GM18511 (cell line): ENCODE measurements around the gene TMEM247.
"Not testable (repeated sequence)": the region's sequence is repeated elsewhere in the genome, so short reads cannot be mapped to it uniquely, and the experiment has no call there.

Source experiments
- ATAC-seq: cut with Tn5 transposase; IDR thresholded peaks from one replicate; pipeline ENCODE4 v1.9.1; 2021; ENCODE audit warnings: mild to moderate bottlenecking, moderate library complexity; ENCODE audit not compliant: unreplicated experiment

The TMEM247 gene

DNA sequence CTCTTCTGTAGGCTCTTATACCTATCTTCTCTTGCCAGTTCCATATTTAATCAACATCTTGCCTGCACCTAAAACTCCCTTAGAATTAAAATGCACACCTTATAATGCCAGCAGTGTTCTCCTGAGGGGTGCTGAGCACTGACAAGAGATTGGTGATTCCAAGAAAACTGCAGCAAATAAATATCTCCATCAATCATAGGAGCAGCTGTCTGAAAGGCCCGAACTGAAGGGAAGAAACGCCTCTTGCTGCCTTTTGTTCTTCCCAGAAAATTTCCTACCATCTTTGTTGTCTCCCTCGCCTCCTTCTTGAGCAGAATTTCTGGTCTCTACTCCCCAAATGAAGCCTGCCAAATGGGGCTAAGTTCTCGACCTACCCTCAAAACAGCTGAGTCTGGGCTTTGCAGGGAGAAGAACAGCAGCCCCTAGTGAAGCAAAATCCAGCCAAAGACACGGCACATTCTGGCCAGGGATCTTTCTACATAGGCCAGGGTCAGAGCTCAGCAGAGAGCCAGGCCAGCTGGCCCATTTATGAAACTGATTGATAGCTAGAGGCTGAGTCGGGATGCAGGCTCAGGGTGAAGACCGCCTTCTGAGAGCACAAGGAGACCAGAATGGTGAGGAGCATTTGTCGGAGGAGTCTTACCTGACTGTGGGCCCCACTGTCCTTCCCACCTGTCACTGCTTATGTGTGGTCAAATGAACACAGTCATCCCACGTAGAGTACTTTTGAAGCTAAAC, 20.4 kb upstream of the TMEM247 start:
- no peak for ATAC-seq

DNA sequence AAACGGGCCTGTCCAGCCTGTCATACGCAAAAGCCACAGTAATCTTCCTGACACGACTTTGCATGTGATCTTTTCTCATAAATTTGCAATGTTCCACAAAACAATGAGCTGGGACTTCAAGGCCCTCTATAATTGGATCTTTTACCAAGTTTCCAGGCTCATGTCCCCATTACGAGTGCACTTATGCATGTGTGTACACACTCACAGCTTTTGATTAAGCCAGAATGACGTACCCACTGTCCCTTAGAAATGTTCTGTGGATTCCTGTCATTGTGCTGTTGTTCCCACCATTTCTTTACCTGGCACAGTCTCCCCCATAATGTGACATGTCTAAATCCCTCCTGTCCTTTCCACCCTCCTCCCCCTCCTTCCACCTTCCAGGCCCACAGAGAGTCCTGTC, 19.7 kb upstream of the TMEM247 start:
- ATAC-seq = no peak

DNA sequence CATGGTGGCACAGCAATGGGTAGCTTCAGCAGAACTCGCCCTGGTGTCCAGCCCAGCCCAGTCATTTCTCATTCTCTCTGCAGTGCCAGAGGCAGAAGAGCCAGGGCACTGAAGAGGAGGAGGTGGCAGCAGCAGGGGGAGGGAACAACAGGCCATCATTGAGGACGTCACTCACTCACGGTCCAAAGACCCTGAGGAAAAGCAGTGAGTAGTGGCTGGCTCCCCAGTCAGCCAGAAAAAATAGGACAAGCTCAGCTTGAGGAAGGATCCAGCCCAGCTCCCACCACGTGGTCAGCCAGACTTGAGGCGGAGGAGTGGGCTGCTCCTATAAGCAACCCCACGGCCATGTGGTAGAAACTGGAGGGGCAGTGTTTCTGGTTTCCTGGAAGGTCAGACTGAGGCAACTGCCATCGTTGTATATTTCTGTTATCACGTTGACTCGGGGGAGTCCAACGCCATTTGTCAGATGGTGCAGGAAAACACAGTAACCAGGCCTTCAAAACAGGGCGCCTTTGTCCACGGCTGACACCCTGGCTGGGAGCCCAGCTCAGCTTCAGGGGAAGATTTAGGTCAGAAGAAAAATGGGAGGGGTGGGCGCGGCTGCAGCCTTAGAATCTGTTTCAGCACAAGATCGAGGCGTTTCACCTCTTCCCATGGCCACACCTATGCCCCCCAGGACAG, 19.0 kb upstream of the TMEM247 start:
- no peak for ATAC-seq

DNA sequence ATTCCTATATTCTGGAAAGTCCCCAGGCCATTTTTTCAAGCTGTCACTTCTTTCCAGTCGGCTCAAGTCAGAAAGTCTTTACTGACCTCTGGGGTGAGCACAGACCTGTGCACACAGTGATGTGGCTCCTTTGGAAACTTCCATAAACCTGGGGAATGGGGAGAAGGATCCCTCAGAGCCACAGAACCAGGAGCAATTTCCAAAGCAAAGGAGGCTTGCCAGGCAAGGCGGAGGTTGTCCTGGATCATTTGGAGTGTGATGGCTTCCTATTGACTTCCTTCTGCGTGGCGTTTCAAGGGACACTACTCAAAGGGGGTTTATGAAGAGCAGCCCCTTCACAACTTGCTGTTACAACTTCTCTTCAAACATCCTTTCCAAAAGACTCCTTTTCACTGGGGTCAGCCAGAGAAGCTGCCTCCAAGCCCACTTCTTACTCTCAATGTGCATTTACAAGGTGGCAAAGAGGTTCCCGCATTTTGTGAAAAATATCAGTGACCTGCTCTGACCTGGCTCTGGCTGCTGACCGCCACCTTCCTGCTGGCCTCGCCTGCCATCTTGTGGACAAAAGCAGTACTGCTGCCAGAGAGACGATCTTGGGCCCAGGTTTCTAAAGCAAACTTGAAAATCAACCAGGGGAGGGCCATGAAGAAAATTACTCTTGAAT, 18.2 kb upstream of the TMEM247 start:
- peak; percentile 78 for ATAC-seq

DNA sequence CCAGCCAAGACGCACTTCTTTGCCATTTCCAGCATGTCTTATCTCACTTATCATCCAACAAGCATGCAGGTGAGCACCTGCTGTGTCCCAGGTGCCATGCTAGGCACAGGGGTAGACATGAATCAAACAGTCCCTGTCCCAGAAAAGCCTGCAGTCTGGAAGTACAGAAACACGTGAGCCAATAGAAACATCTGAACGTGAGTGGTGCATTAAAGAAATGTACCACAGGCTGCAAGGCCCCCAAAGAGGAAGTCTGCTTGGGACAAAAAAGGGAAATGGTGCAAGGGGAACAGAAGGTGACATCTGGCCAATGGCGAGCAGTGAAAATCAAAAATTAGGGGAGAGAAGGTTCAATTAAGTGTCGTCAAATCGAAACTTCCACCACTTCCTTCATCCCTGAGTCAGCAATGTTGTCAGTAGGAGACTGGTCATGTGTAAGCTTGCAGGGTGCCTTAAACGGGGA, 17.6 kb upstream of the TMEM247 start:
- ATAC-seq = peak; percentile 55

DNA sequence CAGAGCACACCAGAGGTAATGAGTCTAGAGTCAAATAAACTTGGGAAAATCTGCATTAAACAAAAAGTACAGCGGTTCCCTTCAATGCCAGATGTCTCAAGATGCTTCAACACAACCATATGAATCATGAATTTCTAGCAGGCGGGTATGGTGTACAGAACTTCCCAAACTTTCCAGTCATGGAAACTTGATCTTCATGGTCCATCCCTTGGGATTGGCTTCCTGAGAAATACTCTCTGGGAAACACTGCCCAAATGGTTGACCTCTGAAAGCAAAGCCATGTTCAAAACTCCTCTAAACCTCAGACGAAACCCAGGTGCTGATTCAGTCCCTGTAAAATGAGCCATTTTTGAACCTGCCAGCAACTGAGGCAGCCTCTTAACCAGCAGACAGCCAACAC, 16.4 kb upstream of the TMEM247 start:
- no peak for ATAC-seq

DNA sequence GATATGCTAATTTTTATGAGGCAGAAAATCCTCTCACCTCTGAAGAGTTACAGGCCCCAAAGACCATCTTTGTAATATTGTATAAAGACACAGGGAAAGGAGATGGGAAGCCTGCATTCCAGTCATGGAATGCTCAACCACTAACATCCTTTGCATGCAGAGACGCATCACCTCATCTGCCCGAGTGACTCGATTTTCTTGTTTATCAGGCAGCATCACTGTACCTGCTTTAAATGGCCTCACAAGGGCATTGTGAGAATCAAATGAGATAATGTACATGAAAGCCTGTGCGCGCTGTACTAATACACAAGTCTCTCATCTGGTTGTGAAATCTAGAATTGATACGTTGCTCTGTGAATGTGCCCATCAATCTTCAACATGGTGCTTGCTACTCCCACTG, 10.2 kb upstream of the TMEM247 start:
- no peak for ATAC-seq

DNA sequence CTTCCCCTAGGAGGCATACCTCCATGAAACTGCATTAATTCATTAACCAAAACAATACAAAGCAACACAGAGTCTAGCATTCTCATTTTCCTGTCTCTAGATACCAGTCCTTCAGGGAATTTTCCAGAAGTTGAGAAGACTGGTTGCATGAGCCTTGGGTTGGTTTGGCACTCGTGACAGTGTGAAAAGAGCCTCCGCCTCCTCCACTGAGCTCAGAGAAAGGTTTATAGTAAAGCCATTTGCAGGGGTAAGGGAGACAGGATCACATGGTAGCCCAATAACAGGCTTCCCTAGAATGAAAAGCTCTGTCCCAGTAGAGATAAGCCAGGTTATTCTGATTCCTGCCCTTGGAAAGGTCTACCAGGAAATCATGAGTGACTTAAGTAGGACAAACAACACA, 9.7 kb upstream of the TMEM247 start:
- ATAC-seq = no peak

DNA sequence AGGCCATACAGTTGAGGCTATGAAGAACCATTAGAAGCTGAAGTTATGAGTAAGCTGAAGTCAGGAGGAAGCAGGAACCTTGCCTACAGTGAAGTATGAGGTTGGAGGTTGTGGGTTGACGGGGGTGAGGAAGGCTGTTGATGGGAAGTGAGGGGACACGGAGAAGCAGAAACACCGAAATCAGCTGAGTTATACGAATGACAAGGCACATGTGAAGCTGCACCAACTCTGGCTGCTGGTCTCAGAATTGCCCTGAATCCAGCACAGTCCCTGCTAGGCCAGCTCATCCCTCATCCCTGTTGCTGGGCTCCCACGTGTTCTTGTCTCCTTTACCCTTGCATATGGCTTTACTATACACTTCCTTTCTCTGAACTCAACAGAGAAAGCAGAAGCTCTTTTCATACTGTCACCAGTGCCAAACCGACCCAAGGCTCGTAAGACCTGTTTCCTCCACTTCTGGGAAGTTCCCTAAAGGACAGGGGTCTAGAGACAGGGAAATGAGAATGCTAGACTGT, 9.2 kb upstream of the TMEM247 start:
- no peak for ATAC-seq

DNA sequence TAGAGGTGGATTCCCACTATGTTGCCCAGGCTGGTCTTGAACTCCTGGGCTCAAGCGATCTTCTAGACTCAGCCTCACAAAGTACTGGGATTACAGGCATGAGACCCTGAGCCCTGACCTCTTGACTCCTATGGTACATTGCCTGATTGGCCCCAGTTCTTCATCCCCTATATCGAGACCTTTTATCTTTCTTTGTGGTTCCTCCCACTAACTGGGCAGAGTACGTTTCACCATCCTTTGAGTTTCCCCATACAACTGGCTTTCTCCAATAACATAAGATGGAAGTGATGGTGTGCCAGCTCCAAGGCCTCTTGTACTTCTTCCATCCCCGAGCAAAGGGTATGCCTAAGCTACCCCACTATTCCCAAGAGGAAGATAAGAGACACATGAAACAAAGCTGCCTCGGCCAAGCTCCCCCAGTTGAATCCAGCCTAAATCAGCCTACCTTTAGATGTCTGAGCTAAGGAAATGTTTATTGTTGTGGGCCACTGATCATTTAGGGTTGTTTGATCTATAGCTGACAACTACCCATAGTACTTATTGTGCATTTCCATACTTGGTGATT, 8.3 kb upstream of the TMEM247 start:
- no peak for ATAC-seq

DNA sequence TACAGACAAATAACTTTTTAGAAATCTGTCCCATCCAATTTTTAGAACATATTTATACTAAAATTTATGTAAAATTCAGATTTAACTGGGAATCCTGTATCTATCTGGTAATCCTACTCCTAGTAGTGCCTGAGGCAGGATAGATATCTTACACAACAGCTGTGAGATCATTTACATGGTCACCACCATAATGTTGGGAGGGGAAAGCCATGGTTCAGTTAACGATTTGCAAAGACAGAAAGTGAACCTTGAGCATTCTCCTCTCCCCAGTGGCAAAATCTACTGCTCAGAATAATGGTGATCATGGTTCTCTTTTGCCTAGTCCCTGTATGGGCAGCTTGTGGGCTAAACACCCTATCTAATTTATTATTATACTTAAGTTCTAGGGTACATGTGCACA, 7.7 kb upstream of the TMEM247 start:
- no peak for ATAC-seq

DNA sequence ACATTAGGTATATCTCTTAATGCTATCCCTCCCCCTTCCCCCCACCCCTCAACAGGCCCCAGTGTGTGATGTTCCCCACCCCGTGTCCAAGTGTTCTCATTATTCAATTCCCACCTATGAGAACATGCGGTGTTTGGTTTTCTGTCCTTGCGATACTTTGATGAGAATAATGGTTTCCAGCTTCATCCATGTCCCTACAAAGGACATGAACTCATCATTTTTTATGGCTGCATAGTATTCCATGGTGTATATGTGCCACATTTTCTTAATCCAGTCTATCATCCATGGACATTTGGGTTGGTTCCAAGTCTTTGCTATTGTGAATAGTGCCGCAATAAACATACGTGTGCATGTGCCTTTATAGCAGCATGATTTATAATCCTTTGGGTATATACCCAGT, 7.2 kb upstream of the TMEM247 start:
- ATAC-seq = not testable (repeated sequence)

DNA sequence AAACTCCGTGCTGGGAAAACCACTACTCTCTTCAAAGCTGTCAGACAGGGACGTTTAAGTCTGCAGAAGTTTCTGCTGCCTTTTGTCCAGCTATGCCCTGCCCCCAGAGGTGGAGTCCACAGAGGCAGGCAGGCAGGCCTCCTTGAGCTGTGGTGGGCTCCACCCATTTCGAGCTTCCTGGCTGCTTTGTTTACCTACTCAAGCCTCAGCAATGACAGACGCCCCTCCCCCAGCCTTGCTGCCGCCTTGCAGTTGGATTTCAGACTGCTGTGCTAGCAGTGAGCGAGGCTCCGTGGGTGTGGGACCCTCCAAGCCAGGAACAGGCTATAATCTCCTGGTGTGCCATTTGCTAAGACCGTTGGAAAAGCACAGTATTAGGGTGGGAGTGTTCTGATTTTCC, 1.9 kb upstream of the TMEM247 start:
- ATAC-seq = not testable (repeated sequence)

DNA sequence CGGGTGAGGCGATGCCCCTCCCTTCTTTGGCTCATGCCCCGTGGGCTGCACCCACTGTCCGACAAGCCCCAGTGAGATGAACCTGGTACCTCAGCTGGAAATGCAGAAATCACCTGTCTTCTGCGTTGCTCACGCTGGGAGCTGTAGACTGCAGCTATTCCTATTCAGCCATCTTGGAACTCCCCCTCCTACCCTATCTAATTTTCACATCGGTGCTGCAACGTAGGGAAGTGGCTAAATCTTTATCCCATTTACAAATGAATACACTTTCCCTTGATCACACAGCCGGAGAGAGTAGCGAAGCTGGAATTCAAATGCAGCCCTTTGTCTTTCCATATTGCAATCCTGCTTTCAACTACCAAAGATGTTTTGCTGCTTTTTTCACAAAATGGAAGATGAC, 1.4 kb upstream of the TMEM247 start:
- ATAC-seq = no peak

DNA sequence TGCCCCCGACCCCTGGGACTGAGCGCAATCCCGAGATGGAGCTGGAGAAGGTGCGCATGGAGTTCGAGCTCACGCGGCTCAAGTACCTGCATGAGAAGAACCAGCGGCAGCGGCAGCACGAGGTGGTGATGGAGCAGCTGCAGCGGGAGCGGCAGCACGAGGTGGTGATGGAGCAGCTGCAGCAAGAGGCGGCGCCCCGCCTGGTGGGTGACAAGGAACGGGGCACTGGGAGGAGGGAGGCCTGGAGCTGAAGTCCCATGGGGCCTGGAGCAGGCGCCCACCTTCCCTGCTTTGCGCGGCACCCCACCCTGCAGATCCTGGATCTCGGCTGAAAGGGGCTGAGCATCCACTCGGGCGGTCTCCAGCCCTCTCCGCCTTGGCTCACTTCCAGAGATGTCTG, 1.2 kb downstream of the TMEM247 start:
- no peak for ATAC-seq

DNA sequence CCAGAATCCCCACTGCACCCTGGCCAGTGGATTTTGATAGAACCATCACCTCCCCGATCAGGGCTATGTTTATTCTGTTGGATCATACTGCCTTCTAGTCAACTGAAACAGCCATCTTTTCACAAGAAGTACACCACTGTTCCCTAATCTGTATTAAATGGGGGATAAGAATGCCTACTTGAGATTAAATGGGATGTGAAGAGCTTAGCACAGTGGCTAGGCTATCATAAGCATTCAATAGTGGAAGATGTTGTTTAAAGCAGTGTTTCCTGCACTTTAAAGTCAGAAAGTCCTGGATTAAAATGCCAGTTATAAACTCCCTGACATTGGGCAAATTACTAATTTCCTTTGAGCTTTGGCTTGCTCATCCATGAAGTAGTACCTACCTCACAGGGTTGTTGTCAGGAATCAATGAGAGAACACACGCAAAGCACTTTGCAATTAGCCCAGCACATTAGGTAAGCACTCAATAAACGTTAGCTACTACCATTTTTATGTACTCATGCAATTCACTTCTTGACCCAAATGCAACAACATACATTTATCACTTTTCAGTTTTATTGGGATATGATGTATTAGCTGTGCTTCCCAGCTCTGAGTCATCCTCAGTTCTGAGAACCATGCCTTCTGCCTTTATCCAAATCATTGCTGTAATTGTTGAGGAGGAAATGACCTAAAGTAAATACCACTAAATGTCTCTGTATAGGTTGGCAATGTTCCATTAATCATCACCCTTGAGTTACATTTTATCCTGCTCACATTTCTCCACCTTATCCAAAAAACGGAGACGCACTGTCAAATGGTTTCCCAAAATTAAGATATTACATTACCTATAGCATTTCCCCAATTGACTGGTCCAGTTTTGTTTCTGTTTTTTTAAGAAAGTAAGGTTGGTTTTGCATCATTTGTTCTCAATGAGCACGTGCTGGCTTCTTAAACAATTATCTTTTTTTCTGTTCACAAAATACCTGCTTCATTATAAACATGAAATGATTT, 2.1 kb downstream of the TMEM247 start:
- ATAC-seq = no peak

DNA sequence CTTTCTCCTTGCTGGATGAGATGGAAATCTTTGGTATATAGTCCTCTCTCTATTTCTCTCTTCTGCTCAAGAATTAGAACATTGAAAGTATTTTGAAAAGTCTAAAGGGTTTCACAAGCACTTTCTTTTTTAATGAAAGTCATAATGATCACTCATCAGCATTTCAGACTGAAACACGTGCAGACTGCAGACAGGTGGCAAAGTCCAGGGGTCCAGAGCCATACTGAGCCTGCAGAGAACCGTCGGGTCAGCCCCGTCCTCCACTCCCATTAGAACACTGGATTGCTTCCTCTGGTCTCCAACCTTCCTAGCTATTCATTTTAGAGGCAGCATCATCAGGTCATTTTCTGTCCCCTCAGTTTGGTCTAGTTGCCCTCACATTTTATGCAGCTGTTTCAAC, 3.1 kb downstream of the TMEM247 start:
- no peak for ATAC-seq

DNA sequence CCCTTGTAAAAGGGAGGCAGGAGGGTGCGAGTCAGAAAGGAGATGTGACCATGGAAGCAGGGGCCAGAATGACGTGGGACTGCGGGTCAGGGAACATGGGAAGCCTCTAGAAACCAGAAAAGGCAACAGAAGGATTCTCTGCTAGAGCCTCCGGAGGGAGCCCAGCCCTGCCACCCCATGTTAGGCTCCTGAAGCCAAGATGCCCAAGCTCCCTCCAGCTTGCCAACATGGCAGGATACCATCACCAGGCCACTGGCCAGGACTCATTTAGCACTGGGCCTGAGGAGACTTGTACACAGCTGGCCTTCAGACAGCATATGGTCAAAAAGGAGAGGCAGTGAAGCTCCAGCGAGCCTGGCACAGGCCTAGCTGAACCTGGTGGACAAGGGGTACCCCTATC, 5.6 kb downstream of the TMEM247 start:
- no peak for ATAC-seq

DNA sequence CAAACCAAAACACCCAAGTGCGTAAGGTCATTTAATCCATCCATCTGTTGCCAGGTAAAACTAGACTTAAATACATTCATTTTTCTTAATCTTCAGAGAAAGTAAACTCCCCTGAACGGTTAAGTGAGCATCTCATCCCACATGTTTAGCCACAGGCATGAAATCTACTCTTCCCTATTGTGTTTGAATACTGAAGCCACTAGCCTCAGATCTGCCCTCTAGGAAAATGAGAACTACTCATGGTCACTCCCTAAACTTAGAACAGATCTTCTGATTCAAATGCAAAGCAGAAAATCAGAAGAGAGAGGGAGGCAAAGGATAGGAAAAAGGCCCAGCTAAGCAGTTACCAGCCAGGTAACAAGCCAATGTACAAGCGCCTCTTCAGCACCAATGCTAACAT, 7.1 kb downstream of the TMEM247 start:
- ATAC-seq = no peak

DNA sequence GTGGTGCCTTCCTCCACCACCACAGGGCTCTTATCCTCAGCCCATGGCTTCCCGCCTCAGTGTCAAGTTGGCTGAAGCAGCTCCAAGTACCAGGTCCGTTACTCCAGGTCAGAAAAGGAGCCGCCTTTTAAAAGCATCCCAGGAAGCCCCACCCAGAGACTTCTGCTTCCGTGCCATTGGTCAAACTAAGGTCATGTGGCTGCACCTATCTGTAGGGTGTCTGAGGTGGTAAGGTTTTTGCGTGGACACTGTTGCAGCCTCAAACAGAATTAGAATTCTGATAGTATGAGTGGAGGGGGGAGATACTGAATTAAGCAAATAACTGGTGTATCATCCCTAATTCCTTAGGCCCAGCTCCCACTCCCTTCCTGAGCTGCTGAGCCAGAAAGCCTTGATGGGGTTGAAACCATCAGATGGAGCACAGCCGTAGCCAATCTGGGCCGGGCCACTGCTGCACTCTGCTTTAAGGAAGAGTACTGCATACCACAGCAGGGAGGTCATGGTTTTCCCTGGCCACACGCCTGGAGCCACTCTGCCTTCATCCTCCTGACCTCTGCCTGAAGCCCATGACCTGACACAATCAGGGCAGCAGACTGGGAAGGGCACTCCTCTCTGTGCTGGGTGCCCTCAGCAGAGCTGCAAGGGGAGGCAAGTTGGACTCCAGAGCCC, 8.4 kb downstream of the TMEM247 start:
- ATAC-seq = no peak
